ENCODE results near the gene THSD4. TPM values are rescaled to one million over a fixed set of nuclear protein-coding genes. Genes with fewer than 3 reads are reported as not detected.

THSD4 gene
- total RNA-seq, 2 experiments from 2014 or later, result not detected

- CTCF ChIA-PET, result no interaction called here
Observed at GRCh38 chr15:71239592-71240364, 124.5 kb downstream of the THSD4 start.

DNA sequence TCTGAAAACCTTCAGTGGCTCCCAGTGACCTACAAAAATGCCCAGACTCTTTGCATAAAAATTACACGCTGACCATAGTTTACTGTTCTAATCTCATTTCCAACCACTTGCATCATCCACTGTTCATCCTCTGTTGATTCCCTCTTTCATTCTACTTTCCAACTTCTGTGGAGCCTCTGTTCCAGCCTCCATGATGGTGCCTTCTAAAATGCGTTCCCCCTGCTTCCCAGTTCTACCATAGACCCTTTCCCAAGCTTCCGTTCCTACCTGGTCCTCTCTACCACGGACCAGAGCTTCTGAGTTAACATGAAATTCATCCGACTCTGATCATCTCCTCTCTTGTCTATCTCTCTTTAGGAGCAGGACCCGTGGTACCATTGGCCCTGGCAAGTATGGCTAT, 127.0 kb downstream of the THSD4 start:
- POLR2A ChIA-PET, result no interaction called here
- CTCF ChIA-PET, result no interaction called here
- intact Hi-C loops (cut with DNase I, micrococcal nuclease), result no loop called here

More at GRCh38 chr15:71239592-71240364, 124.5 kb downstream of the THSD4 start:
- intact Hi-C loops (cut with DNase I, micrococcal nuclease), result no loop called here
- Histone ChIP-seq H3K27ac (ENCODE audit: low read depth in 1 of 2, low read length in 2 of 2) (no peak overlapping the region), H3K4me3 (ENCODE audit: low read length) (no peak overlapping the region), H3K9me3 (ENCODE audit: control insufficient read depth in 1 of 2, insufficient read depth in 1 of 2, low read length in 2 of 2) (no peaks in the 10 kb centered on the region), H3K4me1 (ENCODE audit: insufficient read depth, low read length) (no peaks in the 10 kb centered on the region), H3K36me3 (ENCODE audit: insufficient read depth, low read length) (no peaks in the 10 kb centered on the region), H3K27me3 (ENCODE audit: control insufficient read depth in 1 of 2, insufficient read depth in 2 of 2, low read length in 2 of 2) (no peaks in the 10 kb centered on the region)
- no peaks in the 10 kb centered on the region for H3K9me3 Mint-ChIP-seq
- POLR2A ChIA-PET, result no interaction called here
- H3K36me3 Mint-ChIP-seq (ENCODE audit: low read depth), result no peaks in the 10 kb centered on the region
- H3K4me1 Mint-ChIP-seq (ENCODE audit: low read depth), result no peaks in the 10 kb centered on the region
- no peak for ATAC-seq (ENCODE audit: poor library complexity)
- no peak overlapping the region for H3K4me3 Mint-ChIP-seq
- peaks cover 18% of the 10 kb centered on the region for H3K27me3 Mint-ChIP-seq
- no peak overlapping the region for H3K27ac Mint-ChIP-seq
- DNase-seq, result no peak
- TF ChIP-seq, protein P1, sequence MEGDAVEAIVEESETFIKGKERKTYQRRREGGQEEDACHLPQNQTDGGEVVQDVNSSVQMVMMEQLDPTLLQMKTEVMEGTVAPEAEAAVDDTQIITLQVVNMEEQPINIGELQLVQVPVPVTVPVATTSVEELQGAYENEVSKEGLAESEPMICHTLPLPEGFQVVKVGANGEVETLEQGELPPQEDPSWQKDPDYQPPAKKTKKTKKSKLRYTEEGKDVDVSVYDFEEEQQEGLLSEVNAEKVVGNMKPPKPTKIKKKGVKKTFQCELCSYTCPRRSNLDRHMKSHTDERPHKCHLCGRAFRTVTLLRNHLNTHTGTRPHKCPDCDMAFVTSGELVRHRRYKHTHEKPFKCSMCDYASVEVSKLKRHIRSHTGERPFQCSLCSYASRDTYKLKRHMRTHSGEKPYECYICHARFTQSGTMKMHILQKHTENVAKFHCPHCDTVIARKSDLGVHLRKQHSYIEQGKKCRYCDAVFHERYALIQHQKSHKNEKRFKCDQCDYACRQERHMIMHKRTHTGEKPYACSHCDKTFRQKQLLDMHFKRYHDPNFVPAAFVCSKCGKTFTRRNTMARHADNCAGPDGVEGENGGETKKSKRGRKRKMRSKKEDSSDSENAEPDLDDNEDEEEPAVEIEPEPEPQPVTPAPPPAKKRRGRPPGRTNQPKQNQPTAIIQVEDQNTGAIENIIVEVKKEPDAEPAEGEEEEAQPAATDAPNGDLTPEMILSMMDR (IDR thresholded peaks at IDR 0.05), result no peak

DNA sequence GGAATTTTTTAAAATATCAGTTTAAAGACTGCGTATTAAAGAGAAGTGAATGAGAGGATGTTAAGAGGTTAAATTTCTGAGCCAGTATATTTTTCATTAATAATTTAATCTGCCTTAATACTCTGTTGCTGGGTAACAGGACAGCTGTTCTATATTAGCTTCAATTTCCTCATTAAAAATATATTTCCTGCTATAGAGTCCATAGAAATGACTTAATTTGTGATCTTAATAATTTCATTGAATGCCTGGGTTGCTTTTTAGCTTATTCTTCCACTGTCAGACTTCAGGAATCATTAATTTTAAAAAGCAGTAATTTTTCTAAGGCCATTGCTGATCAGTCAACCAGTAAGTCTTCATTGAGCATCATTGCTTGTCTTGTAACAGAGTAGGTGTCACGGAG, 129.0 kb downstream of the THSD4 start:
- no peaks in the 10 kb centered on the region for H3K9me3 ChIP-seq (ENCODE audit: control insufficient read depth in 1 of 2, insufficient read depth in 1 of 2, low read length in 2 of 2)
- H3K27ac ChIP-seq (ENCODE audit: low read depth in 1 of 2, low read length in 2 of 2), result no peak overlapping the region
- H3K27me3 ChIP-seq (ENCODE audit: control insufficient read depth in 1 of 2, insufficient read depth in 2 of 2, low read length in 2 of 2), result peaks cover 0 to 2% of the 10 kb centered on the region in 2 experiments
- Mint-ChIP-seq H3K36me3 (ENCODE audit: low read depth) (no peaks in the 10 kb centered on the region), H3K4me3 (no peak overlapping the region), H3K27ac (no peak overlapping the region), H3K27me3 (peaks cover 5% of the 10 kb centered on the region), H3K9me3 (no peaks in the 10 kb centered on the region), H3K4me1 (ENCODE audit: low read depth) (no peaks in the 10 kb centered on the region)
- POLR2A ChIA-PET, result no interaction called here
- H3K36me3 ChIP-seq (ENCODE audit: insufficient read depth, low read length), result no peaks in the 10 kb centered on the region
- no peak overlapping the region for H3K4me3 ChIP-seq (ENCODE audit: low read length)
- ATAC-seq (ENCODE audit: poor library complexity), result no peak
- DNase-seq, result no peak
- CTCF ChIA-PET, result no interaction called here
- TF ChIP-seq, protein P1 (IDR thresholded peaks at IDR 0.05), result no peak
- intact Hi-C loops (cut with DNase I, micrococcal nuclease), result no loop called here
- H3K4me1 ChIP-seq (ENCODE audit: insufficient read depth, low read length), result no peaks in the 10 kb centered on the region

More for the DNA sequence above, 127.0 kb downstream of the THSD4 start:
- no peaks in the 10 kb centered on the region for H3K4me1 ChIP-seq (ENCODE audit: insufficient read depth, low read length)
- Mint-ChIP-seq H3K4me3 (no peak overlapping the region), H3K4me1 (ENCODE audit: low read depth) (no peaks in the 10 kb centered on the region), H3K9me3 (no peaks in the 10 kb centered on the region), H3K27ac (no peak overlapping the region), H3K27me3 (peaks cover 9% of the 10 kb centered on the region), H3K36me3 (ENCODE audit: low read depth) (no peaks in the 10 kb centered on the region)
- no peaks in the 10 kb centered on the region for H3K27me3 ChIP-seq (ENCODE audit: control insufficient read depth in 1 of 2, insufficient read depth in 2 of 2, low read length in 2 of 2)
- no peak overlapping the region for H3K4me3 ChIP-seq (ENCODE audit: low read length)
- TF ChIP-seq, protein P1 (IDR thresholded peaks at IDR 0.05), result no peak
- no peaks in the 10 kb centered on the region for H3K9me3 ChIP-seq (ENCODE audit: control insufficient read depth in 1 of 2, insufficient read depth in 1 of 2, low read length in 2 of 2)
- ATAC-seq (ENCODE audit: poor library complexity) (no peak), DNase-seq (no peak)
- H3K36me3 ChIP-seq (ENCODE audit: insufficient read depth, low read length), result no peaks in the 10 kb centered on the region
- H3K27ac ChIP-seq (ENCODE audit: low read depth in 1 of 2, low read length in 2 of 2), result no peak overlapping the region

Measured in CD4-positive, alpha-beta T cell (primary cell).